HT-29 (cell line): Measurements from ENCODE around the gene CD1D. TPM values are rescaled to one million over a fixed set of nuclear protein-coding genes. Genes with fewer than 3 reads are reported as not detected.
"Not testable (repeated sequence)": the region's sequence is repeated elsewhere in the genome, so short reads cannot be mapped to it uniquely, and the experiment has no call there.

ENCODE experiments used
- DNase-seq: peaks from one replicate; pipeline ENCODE4 v3.0.0-alpha.2; 2015; ENCODE audit warnings: low spot score
- total RNA-seq: library from RNA; depleted of rRNA; stranded (reverse); fragments of >200 nt; shearing (Covaris generic); gene quantifications from 2 replicates; pipeline ENCODE4 v1.2.3, GENCODE V29; 2014; rRNA removed

CD1D gene
- not detected in 2 replicates for total RNA-seq

DNA sequence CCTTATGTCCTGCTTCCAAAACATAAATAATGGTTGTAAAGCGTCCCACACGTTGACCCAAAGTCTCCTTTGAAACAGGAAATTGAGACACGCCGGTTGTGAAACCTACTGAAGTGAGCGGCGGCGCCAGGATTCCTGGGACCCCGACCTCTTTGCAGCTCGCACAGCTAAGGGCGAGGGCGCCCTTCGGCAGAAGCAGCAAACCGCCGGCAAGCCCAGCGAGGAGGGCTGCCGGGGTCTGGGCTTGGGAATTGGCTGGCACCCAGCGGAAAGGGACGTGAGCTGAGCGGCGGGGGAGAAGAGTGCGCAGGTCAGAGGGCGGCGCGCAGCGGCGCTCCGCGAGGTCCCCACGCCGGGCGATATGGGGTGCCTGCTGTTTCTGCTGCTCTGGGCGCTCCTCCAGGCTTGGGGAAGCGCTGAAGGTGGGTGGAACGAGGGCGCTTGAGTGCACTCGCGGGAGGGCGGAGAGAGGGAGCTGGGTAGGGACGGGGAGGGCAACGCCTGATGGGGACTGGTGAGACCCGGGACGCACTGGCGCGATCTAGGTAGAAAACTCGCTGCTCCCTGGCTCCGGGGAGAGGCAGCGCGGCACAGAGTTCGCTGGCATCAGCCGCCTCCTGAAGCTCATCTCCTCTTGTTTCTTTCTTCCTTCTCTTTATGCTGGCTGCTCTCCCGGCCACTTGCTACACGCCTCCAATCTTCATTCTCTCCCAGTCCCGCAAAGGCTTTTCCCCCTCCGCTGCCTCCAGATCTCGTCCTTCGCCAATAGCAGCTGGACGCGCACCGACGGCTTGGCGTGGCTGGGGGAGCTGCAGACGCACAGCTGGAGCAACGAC lies at the start of gene CD1D:
TSS of gene CD1D (plus strand) at position 155 of the 836 bp plus-strand sequence. CDS start at position 362, 207 bp downstream.
- no peak for DNase-seq

- no peak for DNase-seq
Measured at GRCh38 chr1:158131217-158131616, 49.5 kb upstream of the CD1D start.

- DNase-seq = no peak
Measured at GRCh38 chr1:158140764-158141192, 39.9 kb upstream of the CD1D start.

DNA sequence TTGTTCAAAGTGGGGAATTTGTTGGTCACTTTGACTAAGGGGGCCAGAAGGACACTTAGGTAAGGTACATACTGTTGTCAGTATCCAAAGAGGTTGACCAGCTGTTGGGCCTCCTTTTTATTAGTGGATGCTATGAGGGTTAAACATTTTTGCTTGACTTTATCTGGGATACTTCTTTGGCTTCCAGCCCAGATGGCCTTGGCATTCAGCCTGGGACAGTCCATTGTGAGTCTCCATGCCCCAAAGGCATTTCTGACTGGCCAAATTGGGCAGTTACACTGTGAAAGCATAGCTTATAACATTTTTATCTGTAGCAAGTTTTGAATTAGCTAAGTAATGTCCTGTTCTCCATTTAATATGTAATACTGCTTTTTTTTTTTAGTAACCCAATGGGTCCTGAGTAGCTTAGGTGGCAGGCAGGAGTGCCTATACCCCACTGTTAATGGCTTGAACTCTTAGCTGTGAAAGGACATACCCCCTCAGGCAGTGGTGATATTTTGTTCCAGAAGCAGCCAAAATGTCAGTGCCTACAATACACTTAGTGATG lies 35.4 kb upstream of the CD1D start:
- no peak for DNase-seq

DNA sequence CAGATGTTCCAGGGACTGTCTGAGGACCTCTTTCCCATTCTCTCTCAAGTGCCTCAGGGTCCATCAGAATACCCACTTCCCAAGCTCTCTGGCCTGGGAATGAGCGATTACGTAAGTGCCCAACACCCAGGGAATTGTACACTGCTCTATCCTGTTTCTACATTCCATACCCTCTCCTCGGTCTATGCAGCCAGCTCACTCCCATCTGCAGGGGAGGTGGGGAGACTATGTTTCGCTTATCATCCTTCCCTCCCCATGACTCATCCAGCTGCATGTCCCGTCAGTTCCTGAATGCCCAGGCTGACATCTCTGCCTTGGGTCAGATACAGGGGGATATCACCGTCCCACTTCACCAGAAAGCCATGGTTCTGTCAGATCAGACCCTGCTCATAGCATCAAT lies 34.5 kb upstream of the CD1D start:
- DNase-seq = no peak

DNA sequence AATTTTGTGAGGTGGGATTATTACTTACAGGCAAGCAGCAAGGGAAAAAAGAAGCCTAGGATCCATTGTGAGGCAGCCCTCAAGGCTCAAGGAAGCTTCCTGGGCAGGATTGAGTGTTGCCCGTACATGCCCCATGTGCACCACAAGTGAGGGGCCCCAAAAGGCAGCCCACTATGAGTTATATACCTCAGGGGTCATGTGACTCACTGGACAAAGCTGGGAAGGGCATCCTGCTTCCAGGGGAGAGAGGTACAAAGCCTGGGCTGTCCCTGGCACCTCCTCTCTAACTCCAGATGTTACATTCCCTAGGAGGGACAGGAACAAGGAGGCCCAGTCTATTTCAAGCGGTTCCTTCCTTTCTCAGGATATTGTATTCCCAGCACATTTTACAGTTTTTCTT lies 34.0 kb upstream of the CD1D start:
- DNase-seq = no peak

DNA sequence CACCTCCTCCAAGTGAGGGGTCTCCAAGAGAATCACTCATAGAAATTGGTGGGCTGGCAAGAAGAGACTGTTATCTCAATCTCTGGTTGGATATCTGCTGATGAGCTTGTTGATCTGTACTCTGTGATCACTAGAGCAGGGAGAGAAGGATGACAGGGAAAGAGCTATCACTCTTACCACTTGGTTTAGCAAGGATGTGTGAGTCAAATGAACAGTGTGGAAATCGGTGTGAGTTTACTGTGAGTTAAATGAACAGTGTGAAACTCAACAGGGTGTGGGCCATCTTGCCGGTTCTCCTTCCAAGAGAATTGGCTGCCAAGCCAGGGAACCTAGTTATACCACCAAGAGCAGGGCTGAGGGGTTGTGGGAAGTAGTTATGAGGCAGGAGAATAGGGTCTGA lies 33.3 kb upstream of the CD1D start:
- DNase-seq = no peak

- no peak for DNase-seq
Measured at GRCh38 chr1:158147869-158148268, 32.8 kb upstream of the CD1D start.

- no peak for DNase-seq
Measured at GRCh38 chr1:158148468-158148867, 32.2 kb upstream of the CD1D start.

- DNase-seq = no peak
Measured at GRCh38 chr1:158149175-158149574, 31.5 kb upstream of the CD1D start.

DNA sequence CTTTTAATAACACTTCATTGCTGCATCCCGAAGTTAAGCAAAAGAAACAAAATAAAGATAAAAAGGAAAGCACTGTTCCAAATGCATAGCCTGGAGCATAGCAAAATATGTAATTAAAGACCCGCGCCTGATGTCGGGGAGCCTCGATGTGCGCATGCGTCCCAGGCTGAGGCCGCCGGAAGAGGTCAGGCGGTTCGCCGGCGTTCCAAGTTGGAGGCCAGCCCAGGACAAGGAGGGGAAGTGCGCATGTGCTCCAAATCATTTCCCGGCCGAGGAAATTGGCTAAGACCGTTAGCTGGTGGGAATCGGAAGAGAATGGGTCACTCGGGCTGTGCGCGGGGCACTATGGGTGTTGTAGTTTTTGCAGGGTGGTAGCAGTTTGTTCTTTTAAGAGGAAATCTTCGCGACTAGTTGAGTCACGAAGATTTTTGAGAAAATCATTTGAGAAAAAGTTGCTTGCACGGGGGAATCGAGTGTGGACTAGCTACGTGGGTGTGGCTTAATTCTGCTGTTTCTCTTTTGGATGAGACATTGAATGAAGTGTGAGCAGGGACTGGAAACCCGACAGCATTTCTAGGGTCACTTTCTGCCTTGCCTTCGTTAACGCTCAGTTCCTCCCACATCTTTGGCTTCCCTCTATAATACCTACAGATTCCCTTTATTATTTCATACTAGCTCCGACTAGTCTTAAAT lies 31.0 kb upstream of the CD1D start:
- DNase-seq = no peak

DNA sequence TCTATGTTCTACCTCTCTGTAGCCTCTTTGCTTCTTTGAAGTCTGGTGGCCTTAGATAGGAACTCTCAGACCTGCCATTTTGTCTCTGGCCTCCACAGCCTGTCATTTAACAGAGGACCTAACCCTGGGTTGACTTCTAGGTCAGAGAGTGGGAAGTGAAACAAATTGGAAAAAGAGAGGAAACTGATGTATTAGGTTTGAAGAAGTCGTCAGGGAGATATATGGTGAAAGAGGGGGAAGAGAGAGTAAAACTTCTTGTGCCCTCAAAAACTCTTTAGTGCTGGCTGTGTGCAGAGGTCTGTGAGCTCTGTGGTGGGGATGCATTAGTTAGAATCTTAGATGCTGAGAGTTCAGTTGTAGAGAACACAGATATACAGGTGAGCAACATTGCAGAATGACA lies 30.2 kb upstream of the CD1D start:
- no peak for DNase-seq

- no peak for DNase-seq
Measured at GRCh38 chr1:158153179-158153578, 27.5 kb upstream of the CD1D start.

- no peak for DNase-seq
Measured at GRCh38 chr1:158153746-158154444, 26.8 kb upstream of the CD1D start.

DNA sequence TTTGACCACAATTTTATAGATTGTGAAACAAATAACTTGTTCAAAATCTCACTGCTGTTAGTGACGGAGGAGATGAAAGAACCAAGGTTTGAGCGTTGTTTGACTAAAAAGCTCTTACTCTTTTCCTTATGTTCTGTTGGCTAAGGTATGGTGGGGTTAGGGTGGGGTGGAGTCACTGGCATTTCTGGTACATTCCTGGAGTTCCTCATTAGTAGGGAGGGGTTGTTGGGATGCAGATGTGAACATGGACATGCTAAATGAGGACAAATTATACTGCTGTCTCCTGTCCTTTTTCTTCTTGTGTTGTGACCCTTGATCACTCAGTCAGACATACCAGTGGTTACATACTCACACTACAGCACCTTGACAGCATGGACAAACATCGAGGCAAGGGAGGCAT lies 26.2 kb upstream of the CD1D start:
- DNase-seq = no peak

GRCh38 chr1:158155673-158156072 lies 25.0 kb upstream of the CD1D start:
- DNase-seq = no peak

DNA sequence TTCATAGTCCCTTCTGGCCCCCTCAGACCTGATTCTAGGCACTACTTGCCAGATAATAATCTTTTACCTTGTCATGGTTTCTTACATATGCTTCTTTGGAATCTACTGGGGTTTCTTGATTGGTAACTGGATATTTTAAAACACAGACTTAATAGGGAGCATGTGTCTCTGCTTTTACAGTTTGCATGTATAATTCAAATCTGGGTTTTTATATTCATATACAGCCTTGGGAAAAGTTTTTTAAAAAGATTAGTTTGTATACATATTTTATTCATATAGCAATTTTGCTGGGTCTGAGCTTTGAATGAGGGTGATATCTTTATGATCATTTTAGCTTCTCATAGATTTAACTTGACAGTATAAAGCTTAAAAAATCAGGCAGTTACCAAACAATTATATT lies 21.1 kb upstream of the CD1D start:
- no peak for DNase-seq

GRCh38 chr1:158161446-158161845 lies 19.2 kb upstream of the CD1D start:
- DNase-seq = no peak

- no peak for DNase-seq
Measured at GRCh38 chr1:158163000-158163947, 17.4 kb upstream of the CD1D start.

- no peak for DNase-seq
Measured at GRCh38 chr1:158169105-158169504, 11.6 kb upstream of the CD1D start.

GRCh38 chr1:158175915-158176314 lies 4.8 kb upstream of the CD1D start:
- not testable (repeated sequence) for DNase-seq
